GM18870 (cell line): ENCODE measurements around the gene SMIM30.
A peak's percentile ranks its signal among the peaks of the same experiment; 100 is the strongest.

Source experiments
- ATAC-seq: cut with Tn5 transposase; IDR thresholded peaks from one replicate; pipeline ENCODE4 v1.9.1; 2021; ENCODE audit warnings: moderate library complexity; ENCODE audit not compliant: unreplicated experiment

SMIM30 gene

DNA sequence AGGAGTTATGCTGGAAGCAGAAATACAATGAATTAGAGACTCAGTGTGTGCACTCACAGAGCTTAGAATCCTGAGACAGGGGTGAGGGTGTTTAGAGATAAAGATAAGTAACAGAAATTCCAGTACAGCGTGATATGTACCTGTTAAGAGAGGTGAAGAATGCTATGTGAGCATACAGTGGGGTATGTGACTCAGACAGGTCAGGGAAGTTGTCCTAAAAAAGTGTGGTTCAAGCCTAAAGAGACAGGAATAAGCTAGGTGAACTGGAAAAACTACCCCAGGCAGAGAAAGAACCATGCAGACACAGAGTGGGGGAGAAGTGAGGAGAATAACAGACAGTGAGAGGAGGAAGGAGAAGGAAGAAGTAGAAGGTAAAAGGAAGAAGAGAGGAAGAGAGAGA, 8.6 kb downstream of the SMIM30 start:
- ATAC-seq: no peak

DNA sequence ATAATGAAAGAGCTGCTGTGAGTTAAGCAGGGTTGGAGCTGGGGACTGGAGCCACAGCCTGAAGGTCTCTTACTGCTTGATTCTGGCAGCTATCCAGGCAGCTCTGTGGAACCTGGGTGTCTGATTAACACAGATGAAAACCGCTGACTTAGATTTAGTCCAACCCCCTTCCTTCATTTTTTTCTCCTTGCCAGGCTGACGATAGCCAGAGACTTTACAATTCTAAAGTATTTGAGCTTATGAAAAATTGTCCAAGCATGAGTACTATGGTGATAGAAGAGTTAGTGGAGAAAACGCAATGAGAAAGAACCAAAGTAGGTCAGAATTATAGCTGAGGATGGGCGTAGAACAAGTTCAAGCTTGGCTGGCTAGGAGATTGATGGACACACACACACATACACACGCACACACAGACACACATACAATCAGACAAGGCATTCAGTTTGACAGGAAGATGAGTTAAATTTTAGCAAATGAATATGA, 18.2 kb downstream of the SMIM30 start:
- ATAC-seq: no peak

DNA sequence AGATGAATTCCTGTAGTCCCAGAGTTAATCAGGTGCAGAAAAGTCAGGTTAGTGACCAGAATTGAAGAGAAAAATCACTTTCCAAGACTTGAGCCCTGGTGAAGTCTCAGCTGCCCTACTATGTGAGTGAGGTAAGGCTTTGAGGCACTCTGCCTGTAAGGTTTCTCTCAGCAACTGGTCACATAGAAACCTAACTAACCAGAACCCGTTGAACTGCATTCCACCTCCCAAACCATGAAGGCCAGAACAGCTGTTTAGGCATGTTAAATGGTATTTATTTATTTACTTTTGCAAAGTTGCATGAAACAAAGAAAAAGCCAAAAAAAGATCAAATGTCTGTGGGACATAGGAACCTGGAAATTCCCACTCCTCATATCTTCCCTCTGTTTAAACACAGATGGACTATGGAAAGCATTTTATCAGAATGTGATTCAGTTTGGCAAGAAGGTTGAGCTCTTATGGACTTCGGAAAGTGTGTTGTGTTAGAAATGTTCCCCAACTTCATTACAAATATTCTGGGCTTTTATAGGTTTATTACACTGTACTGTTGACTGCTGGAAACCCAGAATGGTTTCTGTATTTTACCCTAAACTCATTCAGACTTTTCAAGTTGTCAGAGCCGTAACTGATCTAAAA, 19.0 kb downstream of the SMIM30 start:
- ATAC-seq: no peak

DNA sequence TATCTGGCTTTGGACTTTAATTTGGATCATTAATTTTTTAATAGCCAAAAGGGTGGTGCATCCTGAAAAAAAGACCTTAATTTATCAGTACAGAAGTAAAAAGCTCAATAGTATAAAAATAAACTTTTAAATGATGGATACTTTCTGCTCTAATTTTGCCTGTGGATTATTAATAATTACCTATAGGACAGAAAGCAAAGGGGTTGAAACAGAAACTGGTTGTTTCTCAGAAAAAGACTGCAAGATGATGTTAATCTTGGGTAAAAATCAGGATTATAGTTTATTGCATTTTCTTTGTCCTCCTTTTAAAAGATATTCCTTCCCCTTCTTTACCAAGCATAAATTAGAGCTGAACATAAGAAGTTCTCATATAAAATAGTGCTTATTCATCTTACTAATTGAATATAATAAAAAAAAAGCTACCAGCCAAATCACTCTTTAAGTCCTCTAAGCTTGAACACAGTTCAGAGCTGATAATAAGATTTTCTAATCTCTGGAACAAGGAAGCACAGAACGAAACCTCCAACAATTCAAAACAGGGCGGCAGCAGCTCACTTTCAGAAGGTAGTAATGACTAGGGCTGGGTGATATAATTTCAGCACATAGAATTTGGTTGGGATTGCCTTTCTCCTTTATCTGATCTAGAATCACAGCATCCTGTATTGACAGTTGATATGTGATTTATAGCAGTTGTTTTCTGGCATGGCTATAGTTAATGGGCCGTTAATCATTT, 23.7 kb downstream of the SMIM30 start:
- ATAC-seq: peak; percentile 49

DNA sequence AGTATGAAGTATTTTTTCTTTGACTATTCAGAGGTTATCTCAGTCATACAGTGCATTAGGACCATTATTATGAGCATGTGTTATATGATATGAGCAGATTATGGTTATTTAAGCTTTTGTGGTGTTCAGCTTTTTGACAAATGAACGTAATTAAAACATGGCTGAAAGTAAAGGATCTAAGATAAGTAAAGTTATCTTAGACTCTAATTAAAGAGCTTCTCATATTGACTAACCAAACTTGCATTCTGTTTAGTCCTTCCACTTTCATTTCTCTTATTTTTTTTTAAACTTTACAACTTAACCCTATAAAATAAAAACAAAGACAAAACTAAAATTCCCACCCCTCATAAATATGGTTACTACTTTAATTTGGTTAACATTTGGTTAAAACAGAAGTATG, 24.8 kb downstream of the SMIM30 start:
- ATAC-seq: no peak

DNA sequence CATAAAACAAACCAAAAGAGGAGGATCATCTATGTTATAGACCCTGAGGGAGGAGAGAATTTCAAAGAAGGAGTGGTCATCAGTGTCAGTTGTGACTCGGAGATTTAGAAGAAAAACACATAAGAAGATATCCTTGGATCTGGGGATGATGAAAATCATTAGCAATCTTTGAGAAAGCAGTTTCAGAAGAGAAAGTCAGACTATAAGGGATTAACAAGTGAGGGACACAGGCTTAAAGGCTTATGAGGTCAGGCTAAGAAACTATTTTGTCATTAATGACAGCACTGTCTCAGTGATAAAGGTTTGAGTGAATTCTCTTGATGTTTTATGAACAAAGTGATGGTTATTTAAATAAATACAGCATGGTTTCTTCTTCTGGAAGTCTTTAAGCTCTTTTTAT, 25.6 kb downstream of the SMIM30 start:
- no peak for ATAC-seq

DNA sequence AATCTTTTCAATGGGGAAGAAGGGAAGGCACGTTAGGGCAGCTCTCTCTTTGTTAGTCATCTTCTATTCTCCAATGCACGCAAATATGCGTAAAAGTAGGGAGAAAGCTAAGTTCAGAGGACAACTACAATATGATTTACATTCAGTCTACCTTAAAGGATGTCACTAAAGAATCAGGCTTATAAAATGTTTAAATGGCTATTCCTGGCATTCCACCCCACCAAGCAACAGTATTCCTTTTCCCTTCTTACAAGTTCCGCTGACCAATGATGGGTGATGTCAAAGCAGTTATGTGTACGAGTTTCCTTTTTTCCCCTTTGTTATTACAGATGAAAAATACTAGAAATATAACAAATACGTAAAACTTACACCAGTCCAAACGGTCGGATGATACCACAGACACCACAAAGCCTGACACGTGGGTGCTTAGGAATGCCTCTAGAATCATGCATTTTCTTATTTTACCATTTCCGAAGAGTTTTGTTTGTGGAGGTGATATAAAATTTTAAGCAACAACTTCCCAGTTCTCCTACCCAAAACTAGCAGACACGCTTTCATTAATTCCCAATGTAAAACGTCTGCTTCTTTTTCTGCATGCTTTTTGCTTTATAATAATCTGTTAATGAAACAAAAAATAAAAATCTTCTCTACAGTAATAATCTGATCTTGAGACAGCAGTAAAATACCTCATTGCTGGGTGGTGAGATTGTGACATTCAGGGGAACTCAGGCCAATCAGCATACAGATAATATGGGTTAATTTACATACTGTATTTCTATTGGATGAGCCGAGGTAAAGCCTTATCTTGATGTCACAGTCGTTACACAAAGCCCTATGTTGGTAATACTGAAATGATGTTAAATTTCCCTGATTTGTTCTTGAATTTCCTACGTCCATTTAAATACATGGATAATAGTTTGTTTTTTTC, 31.0 kb downstream of the SMIM30 start:
- no peak for ATAC-seq

DNA sequence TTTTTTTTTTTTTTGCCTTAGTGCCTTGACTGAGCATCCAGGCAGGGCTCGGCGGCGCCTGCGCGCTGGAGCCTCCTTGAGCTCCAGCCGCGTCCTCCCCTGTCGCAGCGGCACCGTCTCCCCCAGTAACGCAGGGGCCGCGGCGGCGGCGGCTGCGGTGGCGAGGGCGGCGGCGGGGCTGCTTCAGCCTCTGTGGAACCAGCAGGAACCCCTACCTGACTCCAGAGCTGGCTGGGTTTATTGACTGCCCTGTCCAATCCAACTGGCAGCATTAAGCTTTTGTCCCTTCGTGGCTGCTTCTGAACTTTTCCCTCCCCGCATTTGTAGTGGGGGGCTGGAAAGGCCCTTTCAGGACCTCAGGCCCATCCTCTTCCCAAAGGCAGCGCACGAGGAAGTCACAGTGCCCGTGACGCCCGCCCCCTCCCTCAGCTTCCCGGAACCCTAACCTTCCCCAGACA, 31.9 kb downstream of the SMIM30 start, which contains the start of gene GPR85:
TSS of gene GPR85 (minus strand) at position 397 of the 458 bp plus-strand sequence. CDS start 2,106 bp downstream, outside the sequence.
- no peak for ATAC-seq

DNA sequence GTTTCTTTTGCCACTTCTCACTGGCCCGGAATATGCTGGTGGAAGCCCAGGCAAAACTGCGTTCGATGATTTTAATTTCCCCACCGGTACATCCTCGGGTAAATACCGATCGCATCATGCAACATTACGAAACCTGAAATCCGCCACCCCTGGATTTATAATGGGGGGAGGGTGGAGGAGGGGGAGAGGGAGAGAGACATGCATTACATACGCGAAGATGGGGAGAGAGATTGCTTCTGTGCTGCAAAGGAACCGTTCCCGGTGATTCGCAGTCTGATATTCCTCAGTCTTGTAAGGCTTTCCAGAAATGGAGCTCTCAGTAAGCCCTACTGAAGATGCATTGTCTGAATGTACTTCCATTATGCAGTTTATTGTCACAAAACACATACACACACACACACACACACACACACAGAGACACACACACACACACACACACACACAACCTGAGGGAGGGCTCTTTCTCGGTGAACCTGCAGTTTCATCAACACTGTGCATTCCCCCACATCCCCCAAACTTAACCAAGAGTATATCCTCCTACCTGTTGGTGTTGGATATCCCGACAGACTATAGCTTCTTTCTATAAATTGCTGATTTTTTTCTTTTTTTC, 32.5 kb downstream of the SMIM30 start:
- ATAC-seq: no peak

DNA sequence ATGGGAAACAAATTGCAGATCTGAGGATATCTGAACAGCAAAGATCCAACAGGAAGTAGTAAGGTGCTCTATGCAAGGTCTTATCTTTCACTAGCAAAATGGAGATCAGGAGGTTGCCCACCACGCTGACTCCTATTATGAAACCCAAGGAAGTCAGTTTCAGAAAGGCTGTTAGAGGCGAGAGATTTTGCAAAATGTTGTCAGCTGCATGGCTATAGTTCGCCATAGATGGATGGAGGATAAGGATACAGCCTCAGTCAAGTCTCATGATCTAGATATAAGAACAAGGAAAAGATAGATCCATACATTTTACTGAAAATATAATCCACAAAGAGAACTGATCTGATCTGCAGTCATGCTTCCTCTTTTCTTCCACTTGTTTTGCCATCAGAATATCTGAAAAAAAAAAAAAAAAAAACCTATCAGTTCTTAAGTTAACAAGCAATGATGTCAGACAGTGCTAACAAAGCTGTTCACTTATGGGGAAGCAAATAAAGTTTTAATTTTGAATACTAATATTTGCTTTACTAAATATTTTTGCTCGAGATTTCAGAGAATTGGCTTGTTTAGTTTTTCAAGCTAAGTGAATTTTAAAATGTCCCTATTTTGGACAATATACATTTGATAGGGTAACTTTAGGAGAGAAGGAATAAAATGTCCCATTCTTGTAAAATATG, 33.7 kb downstream of the SMIM30 start:
- no peak for ATAC-seq

DNA sequence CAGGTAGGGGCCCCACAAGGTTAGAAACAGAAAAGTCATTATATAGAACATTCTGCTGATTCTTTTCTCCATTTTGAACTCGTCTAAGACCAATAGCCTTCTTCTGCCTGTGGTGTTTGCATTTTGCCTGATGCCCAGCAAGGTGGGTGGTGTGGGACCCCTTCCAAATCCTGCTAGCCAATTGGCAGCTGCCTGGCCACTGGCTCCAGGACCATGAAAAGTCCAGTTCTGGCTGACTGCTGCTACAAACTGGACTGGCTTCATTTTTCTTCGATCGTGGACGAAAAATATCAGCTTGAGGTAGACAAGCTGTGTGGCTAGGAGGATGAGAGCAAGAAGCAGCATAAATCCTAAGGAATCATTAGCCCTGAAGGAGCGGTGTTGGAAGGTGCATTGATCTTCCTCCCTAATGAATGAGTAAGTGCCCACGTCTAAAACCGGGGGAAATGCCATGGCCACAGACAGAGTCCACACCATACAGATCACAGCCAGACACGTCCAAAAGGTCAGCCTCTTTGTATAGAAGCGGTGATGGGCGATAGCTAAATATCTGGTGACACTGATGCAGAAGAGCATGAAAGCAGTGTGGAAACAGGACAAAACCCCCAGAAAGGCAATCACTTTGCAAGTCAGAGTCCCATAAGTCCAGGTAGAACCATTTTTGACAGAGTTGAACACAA, 34.4 kb downstream of the SMIM30 start:
- ATAC-seq: no peak

DNA sequence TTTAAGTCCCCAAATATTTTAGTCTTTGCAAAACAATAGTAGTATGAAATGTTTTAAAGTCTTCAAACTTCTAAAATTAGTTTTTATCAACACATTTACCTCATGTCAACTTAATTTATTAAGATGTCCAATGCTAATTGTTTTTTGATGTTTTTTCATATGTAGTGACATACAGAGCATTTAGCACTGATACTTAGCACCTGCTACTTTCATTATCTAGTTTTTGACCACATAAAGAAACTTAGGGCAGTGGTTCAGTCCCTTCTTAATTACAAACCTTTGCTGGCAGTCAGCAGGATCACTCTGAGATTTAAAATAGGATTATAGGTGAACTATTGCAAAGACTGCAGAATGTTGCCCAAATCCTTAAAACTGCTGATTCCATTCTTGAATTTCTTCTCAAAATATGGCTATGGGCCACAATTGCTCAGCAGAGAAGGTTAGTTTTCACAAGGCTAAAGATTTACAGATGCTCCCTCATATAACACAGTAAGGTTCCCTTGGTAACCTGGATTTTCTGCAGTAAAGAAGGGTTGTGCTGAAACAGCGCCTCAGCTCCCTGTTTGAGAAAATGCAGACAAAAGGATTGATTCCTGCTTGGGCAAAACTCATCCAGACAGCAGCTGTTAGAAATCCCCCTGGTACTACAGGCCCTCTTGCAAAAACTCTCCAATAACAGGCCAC, 35.1 kb downstream of the SMIM30 start:
- peak; percentile 57 for ATAC-seq

DNA sequence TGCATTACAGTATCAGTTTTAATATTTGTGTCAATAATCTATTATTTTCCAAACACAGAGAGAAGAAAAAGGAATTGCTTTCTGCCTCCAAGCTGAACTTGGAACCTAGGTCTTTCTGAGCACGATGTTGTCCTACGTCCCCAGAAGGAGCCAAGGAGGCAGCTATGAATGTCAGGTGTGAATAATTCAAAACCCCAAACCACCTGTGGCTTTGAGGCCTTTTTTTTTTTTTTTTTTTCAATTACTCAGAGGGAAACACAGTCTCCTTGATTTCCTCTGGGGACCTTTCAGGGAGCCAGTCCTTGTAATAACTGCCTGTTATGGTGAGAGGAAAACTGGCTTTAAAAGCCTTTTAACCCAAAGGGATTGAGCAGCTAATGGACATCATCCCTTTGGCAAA, 40.0 kb downstream of the SMIM30 start:
- no peak for ATAC-seq

DNA sequence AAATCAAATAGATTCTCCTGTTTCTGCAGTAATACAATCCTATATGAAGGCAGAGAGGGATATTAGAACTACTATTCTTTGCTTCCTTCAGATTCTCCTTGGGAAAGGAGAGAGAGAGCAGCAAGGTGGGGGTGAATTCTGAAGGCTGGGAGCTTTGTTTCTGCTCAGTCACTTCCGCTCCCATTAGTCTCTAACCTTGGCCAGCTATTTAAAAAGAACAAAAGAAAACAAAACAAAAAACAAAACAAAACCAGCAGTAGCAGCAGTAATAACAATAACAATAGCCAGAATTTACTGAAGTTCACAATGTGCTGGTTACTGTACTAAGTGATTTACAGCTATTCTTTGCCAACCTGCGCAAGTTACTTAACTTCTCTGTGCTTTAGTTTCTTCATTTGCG, 41.7 kb downstream of the SMIM30 start:
- no peak for ATAC-seq

DNA sequence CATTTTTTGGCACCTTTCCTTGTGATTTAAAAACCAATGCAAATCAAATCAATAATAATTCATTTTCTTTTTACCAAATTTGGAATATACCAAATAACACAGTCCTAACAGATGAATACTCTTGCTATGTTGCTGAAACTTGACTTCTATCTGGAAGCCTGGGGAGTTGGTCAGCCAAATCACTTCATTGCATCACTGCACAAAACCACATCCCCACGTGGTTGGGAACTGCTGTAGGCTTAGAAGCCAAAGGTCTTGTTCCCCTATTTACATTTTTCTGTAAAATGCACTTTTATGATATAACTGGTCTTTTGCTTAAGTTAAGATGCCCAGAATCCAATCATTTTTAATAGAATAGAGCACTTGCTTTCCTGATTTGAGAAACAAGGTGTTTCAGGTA, 46.9 kb downstream of the SMIM30 start:
- ATAC-seq: no peak
